ENCODE measurements around the gene PEAK3. TPM values are rescaled to one million over a fixed set of nuclear protein-coding genes. Genes with fewer than 3 reads are reported as not detected.

Gene PEAK3
- polyA plus RNA-seq, 1 experiment: not detected

DNA sequence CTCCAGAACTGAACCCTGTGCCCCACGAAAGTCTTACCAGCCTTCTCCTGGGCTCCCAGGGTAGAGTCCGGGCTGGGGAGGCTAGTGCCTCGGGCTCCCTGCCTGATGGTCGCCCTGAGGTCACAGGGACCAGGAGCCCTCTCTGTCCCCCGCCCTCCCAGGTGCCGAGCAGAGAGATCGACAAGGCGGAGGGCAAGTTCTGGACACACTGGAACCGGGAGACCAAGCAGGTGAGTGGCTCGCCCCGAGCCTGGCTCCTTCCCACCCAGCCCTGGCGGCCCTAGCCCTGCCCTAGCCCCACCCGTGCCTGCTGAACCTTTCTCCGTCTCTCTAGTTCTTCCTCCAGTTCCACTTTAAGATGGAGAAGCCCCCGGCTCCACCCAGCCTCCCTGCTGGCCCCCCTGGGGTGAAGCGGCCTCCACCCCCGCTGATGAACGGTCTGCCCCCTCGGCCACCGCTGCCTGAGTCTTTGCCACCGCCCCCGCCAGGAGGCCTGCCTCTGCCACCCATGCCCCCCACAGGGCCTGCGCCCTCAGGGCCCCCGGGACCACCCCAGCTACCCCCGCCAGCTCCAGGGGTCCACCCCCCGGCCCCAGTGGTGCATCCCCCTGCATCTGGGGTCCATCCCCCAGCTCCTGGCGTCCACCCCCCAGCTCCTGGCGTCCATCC is 34.4 kb downstream of the PEAK3 start:
- H3K4me3 ChIP-seq (ENCODE audit: low read depth, low read length): no peak overlapping the region
- H3K36me3 ChIP-seq (ENCODE audit: control insufficient read depth, insufficient read depth, low read length): peaks cover 44% of the 10 kb centered on the region
- H3K27me3 ChIP-seq (ENCODE audit: control insufficient read depth, insufficient read depth, low read length): peaks cover 4% of the 10 kb centered on the region; the same call in 1 of the 2 replicates
- ChIA-PET CTCF (interaction anchor here (0.7 to 1.1 kb wide), 2 partner anchors 14 to 72 kb away, joined by 3 to 4 read pairs; no protein-coding TSS in a partner anchor), POLR2A (no interaction called here)
- DNase-seq (ENCODE audit: low read depth): no peak
- TF ChIP-seq, protein P1, sequence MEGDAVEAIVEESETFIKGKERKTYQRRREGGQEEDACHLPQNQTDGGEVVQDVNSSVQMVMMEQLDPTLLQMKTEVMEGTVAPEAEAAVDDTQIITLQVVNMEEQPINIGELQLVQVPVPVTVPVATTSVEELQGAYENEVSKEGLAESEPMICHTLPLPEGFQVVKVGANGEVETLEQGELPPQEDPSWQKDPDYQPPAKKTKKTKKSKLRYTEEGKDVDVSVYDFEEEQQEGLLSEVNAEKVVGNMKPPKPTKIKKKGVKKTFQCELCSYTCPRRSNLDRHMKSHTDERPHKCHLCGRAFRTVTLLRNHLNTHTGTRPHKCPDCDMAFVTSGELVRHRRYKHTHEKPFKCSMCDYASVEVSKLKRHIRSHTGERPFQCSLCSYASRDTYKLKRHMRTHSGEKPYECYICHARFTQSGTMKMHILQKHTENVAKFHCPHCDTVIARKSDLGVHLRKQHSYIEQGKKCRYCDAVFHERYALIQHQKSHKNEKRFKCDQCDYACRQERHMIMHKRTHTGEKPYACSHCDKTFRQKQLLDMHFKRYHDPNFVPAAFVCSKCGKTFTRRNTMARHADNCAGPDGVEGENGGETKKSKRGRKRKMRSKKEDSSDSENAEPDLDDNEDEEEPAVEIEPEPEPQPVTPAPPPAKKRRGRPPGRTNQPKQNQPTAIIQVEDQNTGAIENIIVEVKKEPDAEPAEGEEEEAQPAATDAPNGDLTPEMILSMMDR (IDR thresholded peaks at IDR 0.05; ENCODE audit: insufficient read depth, low read depth, low read length): no peak

DNA sequence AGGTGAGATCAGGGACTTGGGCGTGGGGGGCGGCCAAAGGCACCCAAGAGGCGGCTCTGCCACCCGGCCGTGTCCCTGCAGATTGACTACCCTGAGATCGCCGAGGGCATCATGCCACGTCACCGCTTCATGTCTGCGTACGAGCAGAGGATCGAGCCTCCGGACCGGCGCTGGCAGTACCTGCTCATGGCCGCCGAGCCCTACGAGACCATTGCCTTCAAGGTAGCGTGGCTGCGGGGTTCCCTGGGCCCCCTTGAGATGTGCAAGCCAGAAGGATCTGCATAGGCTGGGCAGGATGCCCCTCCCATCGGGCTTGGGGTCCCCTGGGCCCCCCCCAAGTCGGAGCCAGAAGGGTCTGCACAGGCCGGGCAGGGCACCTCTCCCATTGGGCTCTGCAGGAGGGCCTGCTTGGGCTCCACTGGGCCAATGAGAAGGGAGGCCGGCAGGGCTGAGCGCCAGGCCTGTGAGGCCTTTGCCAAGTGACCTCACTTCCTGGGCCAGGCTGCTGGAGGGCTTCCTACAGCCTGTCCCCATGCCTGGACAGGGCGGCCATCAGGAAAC is 35.1 kb downstream of the PEAK3 start:
- DNase-seq (ENCODE audit: low read depth): no peak
- ChIA-PET CTCF (interaction anchor here (2.2 kb wide), 1 partner anchor 15 kb away, joined by 8 read pairs; no protein-coding TSS in a partner anchor), POLR2A (no interaction called here)
- Histone ChIP-seq H3K27me3 (ENCODE audit: control insufficient read depth, insufficient read depth, low read length) (no peaks in the 10 kb centered on the region), H3K4me3 (ENCODE audit: low read depth, low read length) (no peak overlapping the region), H3K36me3 (ENCODE audit: control insufficient read depth, insufficient read depth, low read length) (peaks cover 44% of the 10 kb centered on the region)
- TF ChIP-seq, protein P1 (IDR thresholded peaks at IDR 0.05; ENCODE audit: insufficient read depth, low read depth, low read length): no peak

DNA sequence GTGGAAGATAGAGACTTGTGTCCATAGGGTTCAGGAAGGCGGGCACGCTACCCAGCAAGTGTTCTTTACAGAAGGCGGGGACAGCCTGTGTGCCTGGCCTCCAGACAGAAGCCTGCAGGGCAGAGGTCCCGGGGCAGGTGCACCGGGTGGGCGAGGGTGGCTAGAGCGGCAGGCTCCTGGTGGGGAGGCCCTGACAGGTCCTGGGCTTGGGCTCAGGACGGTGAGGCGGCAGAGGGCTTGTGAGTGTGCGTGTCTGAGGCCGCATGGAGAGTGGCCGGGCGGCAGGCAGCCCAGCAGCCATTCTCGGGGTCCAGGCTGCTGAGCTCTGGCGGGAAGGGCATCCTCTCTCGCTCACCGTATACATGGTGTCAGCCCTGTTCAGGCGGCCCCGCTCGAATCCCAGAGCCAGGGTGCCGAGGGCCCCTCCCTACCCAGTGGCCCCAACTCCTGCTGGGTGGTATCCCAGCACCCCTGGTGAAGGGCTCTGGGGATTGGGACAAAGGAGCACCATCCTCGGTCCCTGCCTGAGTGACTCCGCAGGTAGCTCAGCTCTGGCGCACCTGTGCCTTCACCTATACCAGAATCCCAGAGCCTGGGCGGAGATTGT is 35.9 kb downstream of the PEAK3 start:
- Histone ChIP-seq H3K27me3 (ENCODE audit: control insufficient read depth, insufficient read depth, low read length) (no peaks in the 10 kb centered on the region), H3K4me3 (ENCODE audit: low read depth, low read length) (no peak overlapping the region), H3K36me3 (ENCODE audit: control insufficient read depth, insufficient read depth, low read length) (peaks cover 44% of the 10 kb centered on the region)
- POLR2A ChIA-PET: no interaction called here
- no peak for DNase-seq (ENCODE audit: low read depth)
- TF ChIP-seq, protein P1 (IDR thresholded peaks at IDR 0.05; ENCODE audit: insufficient read depth, low read depth, low read length): no peak
- CTCF ChIA-PET: interaction anchor here (1.0 to 2.2 kb wide), 3 partner anchors 16 to 28 kb away, joined by 3 to 8 read pairs (median 5); no protein-coding TSS in a partner anchor

DNA sequence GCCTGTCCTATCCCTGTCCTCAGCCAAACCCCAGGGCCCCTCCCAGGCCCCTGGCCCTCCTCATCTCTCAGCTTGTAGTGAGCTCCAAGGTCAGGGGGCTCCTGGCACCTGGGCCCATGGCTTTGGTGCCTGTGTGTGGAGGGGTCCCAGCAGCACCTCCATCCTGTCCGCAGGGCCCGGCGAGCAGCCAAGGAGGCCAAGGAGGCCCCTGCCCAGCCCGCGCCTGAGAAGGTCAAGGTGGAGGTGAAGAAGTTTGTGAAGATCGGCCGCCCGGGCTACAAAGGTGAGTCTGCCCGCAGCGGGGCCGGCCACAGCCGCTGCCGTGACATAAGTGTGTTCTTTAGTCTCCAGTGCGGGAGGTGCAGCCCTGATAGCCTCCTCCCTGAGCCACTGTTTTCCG is 36.7 kb downstream of the PEAK3 start:
- CTCF ChIA-PET: interaction anchor here (0.7 to 2.2 kb wide), 5 partner anchors 16 to 85 kb away, joined by 3 to 8 read pairs (median 3); no protein-coding TSS in a partner anchor
- Histone ChIP-seq H3K36me3 (ENCODE audit: control insufficient read depth, insufficient read depth, low read length) (peaks cover 44% of the 10 kb centered on the region), H3K27me3 (ENCODE audit: control insufficient read depth, insufficient read depth, low read length) (no peaks in the 10 kb centered on the region), H3K4me3 (ENCODE audit: low read depth, low read length) (no peak overlapping the region)
- no peak for DNase-seq (ENCODE audit: low read depth)
- TF ChIP-seq, protein P1 (IDR thresholded peaks at IDR 0.05; ENCODE audit: insufficient read depth, low read depth, low read length): no peak
- POLR2A ChIA-PET: no interaction called here

DNA sequence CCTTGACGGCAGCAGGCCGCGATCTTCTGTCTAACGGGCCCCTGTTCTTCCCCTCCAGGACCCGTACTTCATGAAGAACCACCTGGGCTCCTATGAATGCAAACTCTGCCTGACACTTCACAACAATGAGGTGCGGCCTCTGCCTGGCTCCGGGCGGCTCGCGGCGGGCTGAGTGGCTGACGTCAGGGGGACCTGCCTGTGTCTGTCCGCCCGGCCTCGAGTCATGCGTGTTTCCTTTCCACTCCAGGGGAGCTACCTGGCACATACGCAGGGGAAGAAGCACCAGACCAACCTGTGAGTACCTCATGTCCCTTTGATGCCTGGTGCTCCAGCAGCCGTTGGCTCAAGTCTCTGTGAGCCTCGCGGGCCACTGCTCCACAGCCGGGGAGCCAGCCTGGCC is 37.5 kb downstream of the PEAK3 start:
- CTCF ChIA-PET: interaction anchor here (0.6 to 2.2 kb wide), 4 partner anchors 16 to 155 kb away, joined by 3 to 8 read pairs (median 3); no protein-coding TSS in a partner anchor
- H3K4me3 ChIP-seq (ENCODE audit: low read depth, low read length): no peak overlapping the region
- DNase-seq (ENCODE audit: low read depth): no peak
- POLR2A ChIA-PET: no interaction called here
- TF ChIP-seq, protein P1 (IDR thresholded peaks at IDR 0.05; ENCODE audit: insufficient read depth, low read depth, low read length): no peak
- H3K27me3 ChIP-seq (ENCODE audit: control insufficient read depth, insufficient read depth, low read length): no peaks in the 10 kb centered on the region
- H3K36me3 ChIP-seq (ENCODE audit: control insufficient read depth, insufficient read depth, low read length): peaks cover 44% of the 10 kb centered on the region

Measured in BJ (cell line).